NCI-H2029 (cell line): ENCODE data around the gene BIRC6.
"Not testable (repeated sequence)": the region's sequence is repeated elsewhere in the genome, so short reads cannot be mapped to it uniquely, and the experiment has no call there.

Source experiments
- DNase-seq: peaks from one replicate; lab custom pipeline; 2025; lab: John Stamatoyannopoulos, UW

Gene BIRC6

DNA sequence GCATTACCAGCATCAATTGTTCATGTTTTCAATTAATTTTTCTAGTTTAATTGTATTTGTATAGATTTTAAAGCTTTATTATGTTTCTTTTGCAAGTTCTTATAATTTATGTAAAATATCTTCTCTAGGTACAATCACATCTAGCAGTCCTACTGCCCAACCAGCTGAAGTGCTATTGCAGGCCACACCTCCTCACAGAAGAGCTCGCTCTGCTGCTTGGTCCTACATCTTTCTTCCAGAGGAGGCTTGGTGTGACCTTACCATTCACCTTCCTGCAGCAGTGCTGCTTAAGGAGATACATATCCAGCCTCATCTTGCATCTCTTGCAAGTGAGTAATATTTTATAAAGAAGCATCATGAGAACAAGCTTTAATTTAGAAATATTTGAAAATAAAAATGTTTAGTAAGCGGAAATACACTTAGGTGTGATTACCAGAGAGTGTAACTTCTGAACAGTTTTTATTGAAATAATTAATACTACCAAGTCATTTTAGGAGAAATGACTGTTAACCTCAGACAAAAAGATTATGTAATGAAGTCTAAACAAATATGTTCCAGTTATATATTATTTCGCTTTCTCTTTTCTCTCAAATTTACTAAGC, 148.2 kb downstream of the BIRC6 start:
- DNase-seq: no peak

DNA sequence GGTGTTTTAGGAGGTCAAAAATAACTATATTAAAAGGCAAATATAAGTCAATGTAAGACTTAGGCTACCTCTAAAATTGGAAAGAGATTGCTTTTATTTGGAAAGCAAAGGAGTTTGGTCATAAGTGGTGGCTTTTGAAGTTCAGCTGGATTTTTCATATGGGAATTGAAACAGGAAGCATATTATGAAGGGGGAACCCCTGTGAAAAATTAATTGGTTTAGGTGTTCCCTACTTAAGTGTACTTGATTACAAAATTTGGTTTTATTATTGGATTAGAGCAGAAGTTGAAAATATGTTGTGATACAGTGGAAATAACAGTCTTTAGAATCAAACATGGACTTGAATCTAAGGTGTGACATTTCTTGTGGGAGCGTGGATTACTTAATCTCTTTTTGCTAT, 149.6 kb downstream of the BIRC6 start:
- no peak for DNase-seq

DNA sequence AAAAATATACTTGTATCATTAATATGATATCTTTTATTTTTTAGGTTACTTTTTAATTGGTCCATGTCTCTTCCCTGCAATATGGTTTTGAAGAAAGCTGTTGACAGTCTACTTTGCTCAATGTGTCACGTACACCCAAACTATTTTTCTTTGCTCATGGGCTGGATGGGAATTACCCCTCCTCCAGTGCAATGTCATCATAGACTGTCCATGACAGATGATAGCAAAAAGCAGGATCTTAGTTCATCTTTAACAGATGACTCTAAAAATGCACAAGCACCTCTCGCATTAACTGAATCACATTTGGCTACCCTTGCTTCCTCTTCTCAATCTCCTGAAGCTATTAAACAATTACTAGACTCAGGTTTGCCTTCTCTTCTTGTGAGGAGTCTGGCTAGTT, 158.1 kb downstream of the BIRC6 start:
- DNase-seq: no peak

DNA sequence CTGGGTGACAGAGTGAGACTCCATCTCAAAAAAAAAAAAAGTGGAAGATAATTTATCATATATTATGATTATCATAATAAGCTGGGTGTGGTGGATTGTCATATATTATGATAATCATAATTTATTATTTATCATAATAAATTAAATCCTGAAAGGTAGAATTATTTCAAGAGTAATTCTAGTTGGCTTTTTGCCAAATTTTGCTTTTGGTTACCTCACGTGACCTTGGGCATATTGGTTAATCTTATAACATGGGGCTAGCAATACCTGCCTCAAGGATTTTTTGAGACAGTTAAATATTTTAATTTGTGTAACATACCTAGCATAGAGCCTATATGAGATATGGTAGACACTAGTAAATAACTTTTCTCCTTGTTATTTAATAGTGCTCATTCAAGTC, 159.7 kb downstream of the BIRC6 start:
- no peak for DNase-seq

DNA sequence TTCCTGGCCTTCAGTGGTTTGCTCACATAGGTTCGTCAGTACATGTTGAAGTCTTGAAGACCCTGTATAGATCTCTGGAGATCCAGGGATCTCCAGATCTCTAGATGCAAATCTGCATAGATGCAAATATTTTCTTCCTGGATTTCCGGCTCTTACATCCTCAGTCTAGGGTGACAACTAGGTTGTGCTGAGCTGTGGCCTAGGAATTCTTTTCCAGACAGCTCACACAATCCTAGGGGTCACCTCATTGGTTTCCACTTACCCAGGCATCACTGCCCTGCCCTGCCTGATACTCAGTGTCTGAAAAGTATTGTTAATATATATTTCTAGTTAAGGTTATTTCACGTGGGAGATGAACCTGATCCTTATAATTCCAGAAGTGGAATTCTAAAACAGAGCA, 165.9 kb downstream of the BIRC6 start:
- DNase-seq: no peak

DNA sequence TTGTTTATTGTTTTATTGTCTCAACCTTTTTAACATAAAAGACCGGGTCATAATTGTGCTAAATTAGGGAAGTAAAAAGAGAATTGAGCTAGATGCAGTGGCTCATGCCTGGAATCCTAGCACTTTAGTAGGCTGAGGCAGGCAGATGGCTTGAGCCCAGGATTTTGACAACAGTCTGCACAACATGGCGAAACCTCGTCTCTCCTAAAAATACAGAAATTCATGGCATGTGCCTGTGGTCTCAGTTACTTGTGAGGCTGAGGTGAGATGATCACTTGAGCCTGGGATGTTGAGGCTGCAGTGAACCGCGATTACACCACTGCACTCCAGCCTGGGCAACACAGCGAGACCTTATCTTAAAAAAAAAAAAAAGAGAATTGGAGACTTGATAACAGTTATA, 166.9 kb downstream of the BIRC6 start:
- no peak for DNase-seq

DNA sequence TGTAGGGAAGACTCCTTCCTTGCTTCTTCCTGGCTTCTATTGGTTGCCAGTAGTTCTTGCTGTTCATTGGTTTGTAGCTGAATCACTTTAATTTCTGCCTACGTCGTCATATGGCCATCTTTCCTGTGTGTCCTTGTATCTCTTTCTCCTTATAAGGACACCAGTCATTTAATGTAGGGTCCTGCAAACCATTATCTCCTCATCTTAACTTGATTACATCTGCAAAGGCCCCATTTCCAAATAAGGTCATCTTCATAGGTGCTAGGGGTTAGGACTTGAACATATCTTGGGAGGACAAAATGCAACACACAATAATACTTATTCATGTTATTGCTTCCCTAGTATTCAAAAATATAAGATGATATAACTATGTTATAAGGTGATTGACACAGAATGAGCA, 175.5 kb downstream of the BIRC6 start:
- no peak for DNase-seq

DNA sequence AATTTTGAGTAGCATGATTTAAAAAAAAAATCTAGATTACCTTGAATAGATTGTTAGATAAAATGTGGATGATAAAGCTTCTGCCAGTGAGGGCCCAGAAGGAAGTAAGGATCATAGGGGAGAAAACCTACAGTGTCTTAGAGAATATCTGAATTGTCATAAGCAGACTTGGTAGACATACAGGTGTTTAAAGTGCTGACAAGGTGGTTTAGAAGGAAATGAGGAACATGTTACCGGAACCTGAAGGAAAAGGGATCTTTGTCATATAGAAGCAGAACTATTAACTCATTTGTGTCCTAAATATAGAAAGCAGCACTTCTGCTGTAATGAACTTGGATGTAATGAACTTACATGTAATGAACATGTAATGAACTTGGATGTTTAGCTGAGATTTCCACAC, 176.1 kb downstream of the BIRC6 start:
- DNase-seq: no peak

DNA sequence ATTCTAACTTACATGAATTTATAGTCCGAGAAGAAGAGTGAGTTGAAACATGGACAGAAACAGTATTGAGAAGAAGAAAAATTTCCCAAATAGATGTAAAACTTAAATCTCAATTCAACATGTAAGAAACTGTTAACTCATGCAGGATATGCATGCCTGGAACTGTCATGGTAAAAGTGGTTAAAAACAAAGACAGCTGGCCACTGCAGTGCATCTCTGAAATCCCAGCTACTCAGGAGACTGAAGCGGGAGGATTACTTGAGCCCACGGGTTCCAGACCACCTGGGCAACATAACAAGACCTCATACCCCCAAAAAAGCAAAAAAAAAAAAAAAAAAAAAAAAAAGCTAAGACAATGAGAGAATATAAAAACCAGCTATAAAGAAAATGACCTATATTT, 178.0 kb downstream of the BIRC6 start:
- no peak for DNase-seq

DNA sequence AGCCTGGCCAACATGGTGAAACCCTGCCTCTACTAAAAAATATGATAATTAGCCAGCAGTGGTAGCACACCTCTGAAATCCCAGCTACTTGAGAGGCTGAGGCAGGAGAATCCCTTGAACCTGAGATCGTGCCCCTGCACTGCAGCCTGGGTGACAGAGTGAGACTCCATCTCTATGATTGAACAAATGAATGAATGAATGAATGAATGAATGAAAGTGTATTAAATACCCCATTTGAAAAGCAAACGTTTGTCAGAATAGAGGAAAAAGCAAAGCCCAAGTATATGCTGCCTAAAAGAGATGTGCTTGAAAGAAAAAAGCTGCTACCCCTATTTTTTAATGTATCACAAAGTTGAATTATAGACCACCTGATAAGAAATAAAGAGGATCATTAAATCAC, 181.9 kb downstream of the BIRC6 start:
- no peak for DNase-seq

DNA sequence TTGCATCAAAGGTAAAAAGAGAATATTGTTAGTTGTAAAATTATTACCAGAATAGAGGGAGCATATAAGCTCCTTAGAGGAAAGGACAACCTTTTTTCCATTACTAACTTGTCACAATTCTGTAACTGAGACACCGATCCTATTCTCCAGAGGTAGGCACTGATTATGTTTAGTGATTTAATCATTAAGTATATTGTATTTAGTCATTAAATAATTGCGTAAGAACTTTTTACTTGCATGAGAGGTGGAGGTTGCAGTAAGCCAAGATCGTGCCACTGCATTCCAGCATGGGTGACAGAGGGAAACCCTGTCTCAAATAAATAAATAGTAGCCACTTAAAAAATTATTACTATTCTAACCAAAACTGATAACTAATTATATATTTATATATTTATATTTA, 195.7 kb downstream of the BIRC6 start:
- not testable (repeated sequence) for DNase-seq

DNA sequence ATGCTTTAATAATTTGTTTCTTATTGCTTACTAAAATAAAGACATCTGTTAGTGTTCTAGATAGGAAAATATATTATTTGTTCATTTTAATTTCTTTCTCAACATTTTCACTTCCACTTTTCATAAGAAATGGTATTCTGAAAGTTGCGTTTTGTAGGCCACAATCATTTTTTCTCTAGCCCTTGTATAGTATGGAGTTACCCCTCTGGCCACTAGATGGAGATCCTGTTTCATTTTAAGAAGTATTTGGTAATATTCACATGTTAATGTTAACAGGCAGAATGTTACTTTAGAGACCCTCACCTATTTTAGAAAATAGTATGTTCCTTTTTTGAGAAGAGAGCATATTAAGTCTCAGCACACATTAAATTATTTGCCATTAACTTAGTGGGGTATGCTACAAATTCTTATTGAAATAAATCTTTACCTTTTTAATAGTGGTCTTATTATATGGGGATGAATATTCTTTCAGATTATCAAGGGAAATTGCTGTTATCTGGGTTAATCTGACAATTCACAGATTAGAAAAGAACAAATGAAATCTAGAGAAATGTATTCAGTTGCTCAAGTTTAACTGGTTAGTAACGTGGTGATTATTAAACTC, 197.1 kb downstream of the BIRC6 start:
- peak; percentile 5 for DNase-seq

DNA sequence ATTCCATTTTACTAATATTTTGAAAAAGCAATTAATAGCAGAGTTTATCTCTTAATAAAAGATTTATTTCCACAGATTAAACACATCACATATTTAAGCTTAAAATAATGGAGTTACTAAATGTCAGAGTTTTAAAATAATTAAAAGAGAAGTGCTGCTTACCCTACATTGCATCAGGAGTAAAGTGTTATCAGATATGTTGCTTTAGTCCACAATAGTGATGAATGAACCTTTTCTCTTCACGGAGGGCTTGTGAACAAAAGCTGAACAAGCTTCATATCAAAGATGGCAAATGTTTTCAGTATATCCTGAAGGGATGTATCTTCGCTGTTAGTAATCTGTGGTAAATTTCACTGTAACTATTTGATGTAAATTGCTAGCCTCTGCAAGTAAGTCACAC, 201.7 kb downstream of the BIRC6 start:
- no peak for DNase-seq

DNA sequence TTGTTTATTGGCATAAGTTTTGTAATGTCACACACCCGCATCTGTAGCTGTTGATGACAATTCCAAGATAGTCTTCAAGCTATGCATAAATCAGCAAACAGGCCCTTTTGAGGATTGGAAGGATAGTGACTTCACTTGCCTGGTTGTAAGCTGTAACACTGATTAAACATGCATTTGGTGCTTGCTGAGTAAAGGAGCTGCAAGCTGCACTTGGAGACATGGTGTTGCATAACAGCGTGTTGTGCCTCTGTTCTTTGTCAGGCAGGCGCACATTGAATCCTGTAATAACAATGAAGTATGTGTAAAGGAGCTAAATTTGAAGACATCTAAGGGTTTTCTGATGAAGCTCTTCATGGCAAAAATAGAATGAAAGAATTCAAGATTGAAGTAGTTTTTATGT, 202.3 kb downstream of the BIRC6 start:
- no peak for DNase-seq

DNA sequence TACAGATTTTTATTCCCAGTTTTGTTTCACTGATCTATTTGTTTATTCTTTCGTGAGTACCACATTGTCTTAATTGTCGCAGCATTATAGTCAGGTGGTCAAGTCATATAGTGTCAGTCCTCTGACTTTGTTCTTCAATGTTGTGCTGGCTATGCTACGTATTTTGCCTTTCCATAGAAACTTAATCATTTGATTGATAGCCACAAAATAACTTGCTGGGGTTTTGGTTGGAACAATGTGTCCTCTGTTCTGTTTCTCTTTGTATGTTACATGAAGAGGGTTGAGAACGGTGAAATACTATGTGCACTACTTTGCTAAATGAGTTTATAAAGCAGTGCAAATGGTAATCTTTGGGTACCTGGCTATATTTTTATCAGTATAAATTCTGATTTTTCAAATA, 206.1 kb downstream of the BIRC6 start:
- no peak for DNase-seq

DNA sequence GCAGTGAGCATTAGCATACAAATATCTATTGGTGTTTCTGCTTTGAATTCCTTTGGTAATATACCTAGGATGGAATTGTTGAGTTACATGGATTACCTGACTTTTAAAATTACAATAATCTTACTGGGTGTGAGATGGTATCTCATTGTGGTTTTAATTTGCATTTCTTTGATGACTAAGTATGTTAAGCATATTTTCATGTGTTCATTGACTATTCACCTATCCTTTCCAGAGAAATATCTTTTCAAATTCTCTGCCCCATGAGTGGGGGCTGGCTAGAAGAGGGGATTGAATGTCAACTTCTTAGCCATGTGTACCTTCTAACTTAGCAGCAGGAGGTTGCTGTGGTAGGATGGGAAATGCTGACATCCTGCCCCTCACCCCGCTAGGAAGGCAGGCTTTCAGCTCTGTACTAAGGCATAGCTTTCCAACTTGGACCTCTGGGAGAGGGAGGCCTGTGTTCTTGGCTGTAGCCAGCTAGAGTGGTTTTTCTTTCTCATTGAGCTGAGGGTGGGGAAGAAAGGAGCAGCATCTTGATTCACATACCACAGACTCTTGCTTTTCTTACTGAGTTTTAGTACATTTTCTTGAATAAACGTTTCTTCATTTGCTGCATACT, 207.7 kb downstream of the BIRC6 start:
- DNase-seq: no peak

DNA sequence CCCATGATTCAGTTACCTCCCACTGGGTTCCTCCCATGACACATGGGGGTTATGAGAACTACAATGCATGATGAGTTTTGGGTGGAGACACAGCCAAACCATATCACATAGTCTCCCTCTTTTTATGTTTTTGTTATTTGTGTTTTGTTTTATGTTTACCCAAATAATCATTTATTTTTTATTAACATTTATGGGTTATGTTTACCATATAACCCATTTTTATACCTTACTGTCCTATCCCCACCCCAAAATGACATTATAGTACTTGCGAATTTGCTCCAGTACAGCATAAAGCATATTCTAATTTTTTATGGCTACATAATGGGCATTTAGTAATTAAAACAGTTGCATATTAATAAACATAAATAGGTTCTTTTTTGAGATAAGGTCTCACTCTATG, 209.1 kb downstream of the BIRC6 start:
- no peak for DNase-seq

DNA sequence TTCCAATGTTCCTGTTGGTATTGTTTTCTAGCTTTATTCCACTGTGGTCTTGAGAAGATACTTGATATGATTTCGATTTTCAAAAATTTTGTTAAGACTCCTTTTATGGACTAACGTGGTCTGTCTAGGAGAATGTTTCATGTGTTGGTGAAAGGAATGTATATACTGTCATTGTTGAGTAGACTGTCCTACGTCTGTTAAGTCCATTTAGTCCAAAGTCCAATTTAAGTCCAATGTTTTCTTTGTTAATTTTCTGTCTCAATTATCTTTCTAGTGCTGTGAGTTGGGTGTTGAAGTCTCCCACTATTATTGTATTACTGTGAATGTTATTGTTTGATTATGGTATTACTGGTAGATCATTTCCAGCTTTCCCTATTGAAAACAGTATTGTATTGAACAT, 215.2 kb downstream of the BIRC6 start:
- DNase-seq: no peak

DNA sequence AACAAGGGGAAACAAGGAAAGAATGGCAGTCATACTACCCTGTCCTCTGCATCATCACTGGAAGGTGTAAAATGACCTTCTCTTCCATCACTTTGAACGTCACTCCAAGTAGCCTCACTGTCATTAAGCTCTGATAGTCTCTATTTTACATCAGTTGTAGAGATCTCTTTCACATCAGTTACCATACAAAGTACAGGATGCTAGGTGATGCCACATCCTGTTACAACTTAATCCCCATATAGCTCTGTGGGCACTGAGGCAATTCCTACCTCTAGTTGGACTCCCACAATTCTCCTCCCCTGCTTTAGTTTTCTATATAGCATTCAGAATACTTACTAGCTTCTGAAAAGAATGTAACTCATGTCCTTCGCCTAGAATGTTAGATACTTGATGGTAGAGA, 215.9 kb downstream of the BIRC6 start:
- no peak for DNase-seq

DNA sequence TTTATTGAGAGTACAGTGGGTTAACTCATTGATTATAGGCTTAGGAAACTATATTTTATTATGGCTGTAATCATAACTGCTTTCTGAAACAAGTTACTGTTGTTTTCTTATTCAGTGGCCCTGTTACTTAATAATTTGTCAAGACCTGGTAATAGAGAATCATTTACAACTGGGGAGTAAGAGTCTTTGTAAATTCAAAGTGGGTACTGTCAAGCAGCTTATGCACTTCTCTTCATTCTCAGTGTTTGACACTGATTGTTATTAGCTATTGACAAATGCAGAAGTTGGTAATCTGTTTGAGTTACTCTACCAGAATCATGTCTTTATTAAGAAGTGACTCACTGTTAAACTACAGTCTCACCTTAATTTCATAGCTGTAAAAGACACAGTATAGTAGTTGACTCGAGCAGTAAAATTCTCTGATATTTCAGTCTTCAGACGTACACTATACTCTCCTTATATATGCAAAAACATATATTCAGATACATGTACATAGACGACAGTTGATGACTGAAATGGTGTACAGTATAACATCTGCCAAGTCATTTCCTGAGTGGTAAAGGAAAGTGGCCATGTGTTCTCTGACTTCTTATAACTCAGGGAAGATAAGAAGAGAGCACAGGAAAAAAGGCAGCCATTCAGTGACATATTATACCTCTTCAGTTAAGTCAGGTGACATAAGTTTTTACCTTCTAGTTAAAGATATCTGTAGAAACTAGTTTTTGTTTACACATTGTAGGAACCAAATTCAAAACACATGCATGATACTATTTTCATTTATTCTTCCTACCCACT, 235.0 kb downstream of the BIRC6 start:
- no peak for DNase-seq

DNA sequence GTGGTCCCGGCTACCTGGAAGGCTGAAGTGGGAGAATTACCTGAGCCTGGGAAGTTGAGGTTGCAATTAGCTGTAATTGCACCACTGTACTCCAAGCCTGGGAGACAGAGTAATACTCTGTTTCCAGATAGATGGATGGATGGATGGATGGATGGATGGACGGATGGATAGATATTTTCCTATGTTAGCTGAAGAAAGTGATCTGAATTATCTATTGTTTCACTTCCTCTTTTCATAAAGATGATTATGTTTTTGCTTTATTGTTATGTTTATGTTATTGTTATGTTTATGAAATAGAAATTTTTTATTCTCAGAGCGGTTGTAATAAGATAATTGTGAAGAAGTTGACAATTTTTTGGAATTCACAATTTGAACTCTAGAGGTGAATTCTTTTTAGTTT, 237.8 kb downstream of the BIRC6 start:
- DNase-seq: no peak

DNA sequence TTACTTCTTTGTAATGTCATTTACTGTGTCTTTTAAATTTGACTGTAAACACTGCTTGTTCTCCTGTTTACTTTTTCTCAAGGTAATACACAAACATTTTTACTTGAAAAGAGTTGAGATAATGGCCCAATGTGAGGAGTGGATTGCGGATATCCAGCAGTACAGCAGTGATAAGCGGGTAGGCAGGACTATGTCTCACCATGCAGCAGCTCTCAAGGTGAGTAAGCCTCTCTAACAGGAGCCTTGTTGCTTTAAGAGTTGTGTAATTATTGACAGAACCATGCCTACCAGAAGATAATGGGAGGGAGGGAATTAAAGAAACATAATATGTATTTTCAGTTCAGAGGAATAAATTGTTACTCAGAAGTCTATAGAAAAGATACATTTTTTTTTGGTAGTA, 254.5 kb downstream of the BIRC6 start:
- peak; percentile 8 for DNase-seq

DNA sequence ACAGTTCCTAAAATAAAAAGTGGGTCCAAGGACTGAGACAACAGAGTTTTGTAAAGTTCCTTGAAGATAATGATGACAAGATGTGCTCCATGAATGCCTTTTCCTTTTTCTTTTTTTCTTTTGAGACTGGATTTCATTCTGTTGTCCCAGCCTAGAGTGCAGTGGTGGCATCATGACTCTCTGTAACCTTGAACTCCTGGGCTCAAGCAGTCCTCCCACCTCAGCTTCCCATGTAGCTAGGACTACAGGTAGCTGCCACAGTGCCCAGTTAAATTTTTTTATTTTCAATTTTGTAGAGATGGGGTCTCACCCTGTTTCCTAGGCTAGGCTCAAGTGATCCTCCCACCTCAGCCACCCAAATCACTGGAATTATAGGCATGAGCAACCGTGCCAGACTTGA, 254.9 kb downstream of the BIRC6 start:
- DNase-seq: no peak
